GM12892 (cell line): Measurements from ENCODE around the gene SEC24B.

Experiments used
- POLR2A ChIP-seq: IDR thresholded peaks from 2 replicates; pipeline ENCODE4 v1.6.1; 2011; ENCODE audit warnings: low read depth, low read length, control low read depth
- POLR2AphosphoS5 ChIP-seq: IDR thresholded peaks from 2 replicates; pipeline ENCODE4 v1.6.1; 2011; ENCODE audit warnings: low read depth, low read length, control low read depth
- TAF1 ChIP-seq: IDR thresholded peaks from 2 replicates; pipeline ENCODE4 v1.6.1; 2011; ENCODE audit warnings: low read depth, mild to moderate bottlenecking, control low read depth, low read length, borderline replicate concordance

DNA sequence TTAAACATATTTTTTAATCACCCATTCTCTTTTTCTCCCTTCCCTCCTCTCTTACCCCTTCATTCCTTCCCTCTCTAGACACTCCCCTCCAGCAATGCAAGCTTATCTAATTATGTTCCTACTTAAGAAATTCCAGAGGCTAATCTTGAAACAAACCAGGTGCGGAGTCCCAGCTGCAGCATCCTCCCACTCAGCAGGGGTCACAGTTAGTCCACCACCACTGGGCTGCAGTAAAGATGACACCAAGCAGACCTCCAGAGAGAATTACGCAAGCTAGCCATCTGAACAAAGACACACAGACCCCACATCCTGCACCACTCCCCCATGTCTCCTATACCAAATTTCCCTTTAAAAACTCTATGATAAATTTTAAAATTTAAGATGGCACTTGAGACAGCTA lies 13.9 kb upstream of the SEC24B start:
- no peak for TF ChIP-seq POLR2A
- no peak for TF ChIP-seq POLR2AphosphoS5
- TF ChIP-seq TAF1 = no peak
